B cell (primary cell): ENCODE data around the gene CHKB. TPM values are rescaled to one million over a fixed set of nuclear protein-coding genes. Genes with fewer than 3 reads are reported as not detected.

Source experiments
- ATAC-seq: fragments of 200-7000 bp; cut with Tn5 transposase; one replicate; pipeline ENCODE4 v1.10.0; 2021; ENCODE audit warnings: low read depth, mild to moderate bottlenecking, moderate number of reproducible peaks, moderate library complexity
- CTCF ChIA-PET: fragments of 350-600 bp; sonication (Branson Sonifier 250); formaldehyde crosslinking; loops from one replicate; lab custom pipeline; 2021; ENCODE audit warnings: antibody characterized with exemption, inconsistent platforms; lab: Charles Lee
- POLR2A ChIA-PET: fragments of 350-600 bp; sonication (Branson Sonifier 250); formaldehyde crosslinking; loops from one replicate; lab custom pipeline; 2021; ENCODE audit warnings: antibody characterized with exemption; lab: Charles Lee
- DNase-seq: peaks from one replicate; pipeline ENCODE4 v3.0.0; 2013
- H2AFZ ChIP-seq: 2 replicates; pipeline ENCODE4 v1.6.1; 2012; ENCODE audit warnings: mild to moderate bottlenecking, low read depth, low read length; ENCODE audit not compliant: insufficient read depth, poor library complexity, severe bottlenecking
- H3K27ac ChIP-seq, 2 donors: 1 replicate in 1 of 2; 2 replicates in 1 of 2; pipeline ENCODE4 v1.5.1; 2012 to 2013; ENCODE audit warnings: low read length in 2 of 2, mild to moderate bottlenecking in 2 of 2, moderate library complexity in 1 of 2
- H3K27me3 ChIP-seq, 4 experiments: fragments of 200-600 bp in 1 of 4; sonication (generic) in 1 of 4; replicated peaks in 1 of 4; 1 replicate in 2 of 4; 2 replicates in 2 of 4; pipeline versions ENCODE4 v1.6.1 to v1.7.0; 2013 to 2016; ENCODE audit warnings: low read length in 3 of 4, mild to moderate bottlenecking in 2 of 4, mixed read lengths in 1 of 4, moderate library complexity in 1 of 4; ENCODE audit not compliant: insufficient read depth in 4 of 4, control insufficient read depth in 3 of 4; ENCODE audit errors: control extremely low read depth in 1 of 4
- H3K36me3 ChIP-seq, 2 experiments: replicated peaks in 1 of 2; 1 replicate in 1 of 2; 2 replicates in 1 of 2; pipeline versions ENCODE4 v1.6.1 to v1.7.1; 2013; ENCODE audit warnings: low read length in 1 of 2; ENCODE audit not compliant: insufficient read depth in 2 of 2, control insufficient read depth in 1 of 2; ENCODE audit errors: control extremely low read depth in 1 of 2, extremely low read depth in 1 of 2
- H3K4me1 ChIP-seq, 2 donors: fragments of 200-600 bp in 1 of 2; sonication (generic) in 1 of 2; 1 replicate in 1 of 2; 2 replicates in 1 of 2; pipeline versions ENCODE4 v1.5.1 to v1.6.1; 2013 to 2017; ENCODE audit warnings: low read length in 2 of 2; ENCODE audit not compliant: control insufficient read depth in 2 of 2, insufficient read depth in 2 of 2
- H3K4me2 ChIP-seq: replicated peaks from 2 replicates; pipeline ENCODE3; 2012; ENCODE audit warnings: mild to moderate bottlenecking, low read depth, low read length; ENCODE audit not compliant: poor library complexity, severe bottlenecking
- H3K4me3 ChIP-seq, 5 experiments: fragments of 200-600 bp in 1 of 5; sonication (generic) in 1 of 5; 1 replicate in 3 of 5; 2 replicates in 2 of 5; pipeline versions ENCODE4 v1.5.1 to v1.7.0; 2011 to 2016; ENCODE audit warnings: low read length in 4 of 5, mild to moderate bottlenecking in 4 of 5, low read depth in 2 of 5, control low read depth in 1 of 5, moderate library complexity in 1 of 5; ENCODE audit not compliant: insufficient read depth in 1 of 5; ENCODE audit errors: control extremely low read depth in 1 of 5, extremely low read depth in 1 of 5
- H3K79me2 ChIP-seq: fragments of 200-600 bp; sonication (generic); one replicate; pipeline ENCODE4 v1.6.0; 2016; ENCODE audit warnings: low read length; ENCODE audit not compliant: control insufficient read depth, insufficient read depth
- H3K9ac ChIP-seq: fragments of 200-600 bp; sonication (generic); 2 replicates; pipeline ENCODE4 v1.6.1; 2017; ENCODE audit warnings: mild to moderate bottlenecking, low read length, moderate library complexity
- H3K9me3 ChIP-seq, 3 donors: one replicate each; pipeline versions ENCODE4 v1.6.1 to v1.7.1; 2013; ENCODE audit warnings: low read length in 2 of 3; ENCODE audit not compliant: control insufficient read depth in 2 of 3, insufficient read depth in 1 of 3; ENCODE audit errors: control extremely low read depth in 1 of 3
- H4K20me1 ChIP-seq: 2 replicates; pipeline ENCODE4 v1.6.0; 2012; ENCODE audit warnings: mild to moderate bottlenecking, low read length; ENCODE audit not compliant: insufficient read depth, control insufficient read depth, poor library complexity, severe bottlenecking
- H3K27ac Mint-ChIP-seq: one replicate; pipeline ENCODE4 v1.8.0; 2021; ENCODE audit warnings: mixed read lengths
- H3K27me3 Mint-ChIP-seq: one replicate; pipeline ENCODE4 v1.8.0; 2021; ENCODE audit warnings: mixed read lengths
- H3K4me1 Mint-ChIP-seq: one replicate; pipeline ENCODE4 v1.8.0; 2021; ENCODE audit warnings: mixed read lengths
- H3K4me3 Mint-ChIP-seq: one replicate; pipeline ENCODE4 v1.8.0; 2021; ENCODE audit warnings: mixed read lengths
- H3K9me3 Mint-ChIP-seq: one replicate; pipeline ENCODE4 v1.8.0; 2022; ENCODE audit warnings: mixed read lengths; ENCODE audit not compliant: insufficient read depth
- CTCF ChIP-seq: fragments of 200-600 bp; IDR thresholded peaks from one replicate; pipeline ENCODE4 v1.8.0; 2022; ENCODE audit warnings: antibody characterized with exemption, mild to moderate bottlenecking
- EZH2 ChIP-seq: IDR thresholded peaks from 2 replicates; pipeline ENCODE4 v1.6.1; 2012; ENCODE audit warnings: borderline replicate concordance, low read depth, mild to moderate bottlenecking, moderate library complexity, low read length; ENCODE audit not compliant: insufficient read depth, poor library complexity, severe bottlenecking
- WGBS: methylation state at CpG from one replicate; pipeline ENCODE4 v1.1.5; 2013; ENCODE audit warnings: missing lambda C conversion rate; ENCODE audit not compliant: insufficient coverage; 5-methylcytosine and 5-hydroxymethylcytosine counted together
- intact Hi-C: fragments of 100-400 bp; cut with micrococcal nuclease; formaldehyde crosslinking; loops from one replicate; pipeline ENCODE4 v1.10.0; 2022
- polyA plus RNA-seq: library from polyadenylated mRNA; depleted of rRNA; stranded (reverse); fragments of >200 nt; gene quantifications from 2 replicates; pipeline ENCODE4 v1.2.3, GENCODE V29; 2012
- total RNA-seq, 2 donors: library from RNA; stranded (reverse); fragments of 120-200 nt in 1 of 2; gene quantifications; 1 replicate in 1 of 2; 2 replicates in 1 of 2; pipeline versions ENCODE4 v1.2.3 to v1.2.4, GENCODE V29; 2013 to 2022

CHKB gene
- total and polyA plus RNA-seq, 2 donors (not counting 1 experiment from before 2014, with no cell fraction given): 238 to 309 TPM

- WGBS: 94% methylated on average over 27 of the region's 27 CpGs
- Histone ChIP-seq H3K27ac (no peak overlapping the region), H3K36me3 (no peaks in the 10 kb centered on the region), H3K79me2 (peaks cover 7% of the 10 kb centered on the region), H4K20me1 (no peaks in the 10 kb centered on the region), H3K9ac (no peak overlapping the region), H3K4me2 (no peak overlapping the region), H2AFZ (no peak overlapping the region), H3K4me1 (peaks cover 30 to 47% of the 10 kb centered on the region in 2 donors), H3K9me3 (no peaks in the 10 kb centered on the region), H3K4me3 (no peak overlapping the region), H3K27me3 (no peaks in the 10 kb centered on the region)
- TF ChIP-seq EZH2: no peak
- no peak for TF ChIP-seq CTCF
- DNase-seq (no peak), ATAC-seq (no peak)
- CTCF ChIA-PET: no interaction called here
- Mint-ChIP-seq H3K27ac (no peak overlapping the region), H3K4me3 (no peak overlapping the region), H3K9me3 (no peaks in the 10 kb centered on the region), H3K4me1 (peaks cover 37% of the 10 kb centered on the region), H3K27me3 (no peaks in the 10 kb centered on the region)
- POLR2A ChIA-PET: no interaction called here
- intact Hi-C loops: no loop called here
Observed at GRCh38 chr22:50625568-50626313, 43.1 kb upstream of the CHKB start.

- POLR2A ChIA-PET: no interaction called here
- intact Hi-C loops: no loop called here
- no peak for DNase-seq
Observed at GRCh38 chr22:50625131-50625567, 42.5 kb upstream of the CHKB start.

More at GRCh38 chr22:50625131-50625567, 42.5 kb upstream of the CHKB start:
- H3K36me3 ChIP-seq: no peaks in the 10 kb centered on the region
- peaks cover 32 to 51% of the 10 kb centered on the region in 2 donors for H3K4me1 ChIP-seq
- TF ChIP-seq CTCF (no peak), EZH2 (no peak)
- no peak overlapping the region for H3K4me3 ChIP-seq
- no peak overlapping the region for H3K4me2 ChIP-seq
- Mint-ChIP-seq H3K27ac (peak overlapping the region; percentile 67), H3K27me3 (no peaks in the 10 kb centered on the region), H3K4me1 (peaks cover 42% of the 10 kb centered on the region), H3K9me3 (no peaks in the 10 kb centered on the region), H3K4me3 (no peak overlapping the region)
- ATAC-seq: no peak
- no peak overlapping the region for H2AFZ ChIP-seq
- CTCF ChIA-PET: no interaction called here
- H3K9ac ChIP-seq: no peak overlapping the region
- peaks cover 7% of the 10 kb centered on the region for H3K79me2 ChIP-seq
- no peaks in the 10 kb centered on the region for H3K27me3 ChIP-seq
- WGBS: 97% methylated on average over 14 of the region's 14 CpGs
- no peaks in the 10 kb centered on the region for H3K9me3 ChIP-seq
- H3K27ac ChIP-seq: no peak overlapping the region
- H4K20me1 ChIP-seq: no peaks in the 10 kb centered on the region
